ENCODE measurements around the gene GALNT10. TPM values are rescaled to one million over a fixed set of nuclear protein-coding genes. Genes with fewer than 3 reads are reported as not detected.

The GALNT10 gene
- total and polyA plus RNA-seq, 10 of the 15 experiments (the other 5 are each of a cell fraction or from before 2014, with no cell fraction given) = 3.9 to 35.4 (median 15.5) TPM

DNA sequence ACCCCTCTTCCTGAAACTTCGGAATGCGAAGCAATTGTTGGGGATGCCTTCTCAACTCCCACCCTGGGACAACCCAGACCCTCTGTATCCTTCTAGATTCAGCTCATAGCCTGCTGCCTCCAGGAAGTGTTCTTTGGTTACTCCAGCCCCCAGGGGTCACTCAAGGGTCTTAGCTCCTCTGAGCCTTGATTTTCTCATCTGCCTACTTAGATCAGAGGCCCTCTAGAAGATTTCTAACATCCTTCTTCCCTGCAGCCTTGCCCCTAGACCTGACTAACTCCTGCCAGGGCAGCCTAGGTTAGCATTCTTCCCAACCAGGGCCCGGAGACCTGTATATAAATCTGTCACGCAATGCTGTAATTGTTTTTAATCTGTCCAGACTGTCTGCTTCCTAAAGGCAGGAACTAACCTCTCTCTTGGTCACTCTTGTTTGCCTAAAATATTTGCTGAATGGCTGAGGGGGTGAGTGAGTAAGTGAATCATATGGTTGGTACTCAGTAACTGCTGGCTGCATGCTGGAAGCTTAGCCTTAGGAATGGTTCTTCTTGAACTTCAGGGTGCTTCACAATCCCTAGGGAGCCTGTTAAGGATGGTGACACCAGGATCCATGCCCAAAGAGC is 8.2 kb downstream of the GALNT10 start (continued):
- TF ChIP-seq, protein P1, sequence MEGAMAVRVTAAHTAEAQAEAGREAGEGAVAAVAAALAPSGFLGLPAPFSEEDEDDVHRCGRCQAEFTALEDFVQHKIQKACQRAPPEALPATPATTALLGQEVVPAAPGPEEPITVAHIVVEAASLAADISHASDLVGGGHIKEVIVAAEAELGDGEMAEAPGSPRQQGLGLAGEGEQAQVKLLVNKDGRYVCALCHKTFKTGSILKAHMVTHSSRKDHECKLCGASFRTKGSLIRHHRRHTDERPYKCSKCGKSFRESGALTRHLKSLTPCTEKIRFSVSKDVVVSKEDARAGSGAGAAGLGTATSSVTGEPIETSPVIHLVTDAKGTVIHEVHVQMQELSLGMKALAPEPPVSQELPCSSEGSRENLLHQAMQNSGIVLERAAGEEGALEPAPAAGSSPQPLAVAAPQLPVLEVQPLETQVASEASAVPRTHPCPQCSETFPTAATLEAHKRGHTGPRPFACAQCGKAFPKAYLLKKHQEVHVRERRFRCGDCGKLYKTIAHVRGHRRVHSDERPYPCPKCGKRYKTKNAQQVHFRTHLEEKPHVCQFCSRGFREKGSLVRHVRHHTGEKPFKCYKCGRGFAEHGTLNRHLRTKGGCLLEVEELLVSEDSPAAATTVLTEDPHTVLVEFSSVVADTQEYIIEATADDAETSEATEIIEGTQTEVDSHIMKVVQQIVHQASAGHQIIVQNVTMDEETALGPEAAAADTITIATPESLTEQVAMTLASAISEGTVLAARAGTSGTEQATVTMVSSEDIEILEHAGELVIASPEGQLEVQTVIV (IDR thresholded peaks at IDR 0.05; ENCODE audit: borderline replicate concordance, partially characterized antibody) = no peak
- TF ChIP-seq ASH2L (IDR thresholded peaks at IDR 0.05; ENCODE audit: borderline replicate concordance, low read depth) (no peak), SUZ12 (IDR thresholded peaks at IDR 0.05; ENCODE audit: unreplicated experiment) (no peak), ZSCAN29 (IDR thresholded peaks at IDR 0.05) (no peak), WRNIP1 (IDR thresholded peaks at IDR 0.05; ENCODE audit: borderline replicate concordance, low read depth, low read length) (no peak), POU2F2 (IDR thresholded peaks at IDR 0.05; ENCODE audit: borderline replicate concordance, low read depth, low read length) (no peak), MYB (IDR thresholded peaks at IDR 0.05; ENCODE audit: borderline replicate concordance, low read depth, low read length) (no peak), YBX1 (IDR thresholded peaks at IDR 0.05) (no peak)
- TF ChIP-seq, protein P2, sequence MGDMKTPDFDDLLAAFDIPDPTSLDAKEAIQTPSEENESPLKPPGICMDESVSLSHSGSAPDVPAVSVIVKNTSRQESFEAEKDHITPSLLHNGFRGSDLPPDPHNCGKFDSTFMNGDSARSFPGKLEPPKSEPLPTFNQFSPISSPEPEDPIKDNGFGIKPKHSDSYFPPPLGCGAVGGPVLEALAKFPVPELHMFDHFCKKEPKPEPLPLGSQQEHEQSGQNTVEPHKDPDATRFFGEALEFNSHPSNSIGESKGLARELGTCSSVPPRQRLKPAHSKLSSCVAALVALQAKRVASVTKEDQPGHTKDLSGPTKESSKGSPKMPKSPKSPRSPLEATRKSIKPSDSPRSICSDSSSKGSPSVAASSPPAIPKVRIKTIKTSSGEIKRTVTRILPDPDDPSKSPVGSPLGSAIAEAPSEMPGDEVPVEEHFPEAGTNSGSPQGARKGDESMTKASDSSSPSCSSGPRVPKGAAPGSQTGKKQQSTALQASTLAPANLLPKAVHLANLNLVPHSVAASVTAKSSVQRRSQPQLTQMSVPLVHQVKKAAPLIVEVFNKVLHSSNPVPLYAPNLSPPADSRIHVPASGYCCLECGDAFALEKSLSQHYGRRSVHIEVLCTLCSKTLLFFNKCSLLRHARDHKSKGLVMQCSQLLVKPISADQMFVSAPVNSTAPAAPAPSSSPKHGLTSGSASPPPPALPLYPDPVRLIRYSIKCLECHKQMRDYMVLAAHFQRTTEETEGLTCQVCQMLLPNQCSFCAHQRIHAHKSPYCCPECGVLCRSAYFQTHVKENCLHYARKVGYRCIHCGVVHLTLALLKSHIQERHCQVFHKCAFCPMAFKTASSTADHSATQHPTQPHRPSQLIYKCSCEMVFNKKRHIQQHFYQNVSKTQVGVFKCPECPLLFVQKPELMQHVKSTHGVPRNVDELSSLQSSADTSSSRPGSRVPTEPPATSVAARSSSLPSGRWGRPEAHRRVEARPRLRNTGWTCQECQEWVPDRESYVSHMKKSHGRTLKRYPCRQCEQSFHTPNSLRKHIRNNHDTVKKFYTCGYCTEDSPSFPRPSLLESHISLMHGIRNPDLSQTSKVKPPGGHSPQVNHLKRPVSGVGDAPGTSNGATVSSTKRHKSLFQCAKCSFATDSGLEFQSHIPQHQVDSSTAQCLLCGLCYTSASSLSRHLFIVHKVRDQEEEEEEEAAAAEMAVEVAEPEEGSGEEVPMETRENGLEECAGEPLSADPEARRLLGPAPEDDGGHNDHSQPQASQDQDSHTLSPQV (IDR thresholded peaks at IDR 0.05) = no peak
- TF ChIP-seq, protein P3, sequence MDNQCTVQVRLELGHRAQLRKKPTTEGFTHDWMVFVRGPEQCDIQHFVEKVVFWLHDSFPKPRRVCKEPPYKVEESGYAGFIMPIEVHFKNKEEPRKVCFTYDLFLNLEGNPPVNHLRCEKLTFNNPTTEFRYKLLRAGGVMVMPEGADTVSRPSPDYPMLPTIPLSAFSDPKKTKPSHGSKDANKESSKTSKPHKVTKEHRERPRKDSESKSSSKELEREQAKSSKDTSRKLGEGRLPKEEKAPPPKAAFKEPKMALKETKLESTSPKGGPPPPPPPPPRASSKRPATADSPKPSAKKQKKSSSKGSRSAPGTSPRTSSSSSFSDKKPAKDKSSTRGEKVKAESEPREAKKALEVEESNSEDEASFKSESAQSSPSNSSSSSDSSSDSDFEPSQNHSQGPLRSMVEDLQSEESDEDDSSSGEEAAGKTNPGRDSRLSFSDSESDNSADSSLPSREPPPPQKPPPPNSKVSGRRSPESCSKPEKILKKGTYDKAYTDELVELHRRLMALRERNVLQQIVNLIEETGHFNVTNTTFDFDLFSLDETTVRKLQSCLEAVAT (IDR thresholded peaks at IDR 0.05) = no peak
